Breast epithelium (tissue), 3 donors: ENCODE measurements around the gene ADM.

Experiments
- POLR2A ChIP-seq: fragments of 450-650 bp; IDR thresholded peaks from one replicate; pipeline ENCODE4 v1.6.1; 2016; ENCODE audit warnings: antibody characterized with exemption, mild to moderate bottlenecking, moderate library complexity
- POLR2AphosphoS5 ChIP-seq, 3 donors: sonication (generic); formaldehyde crosslinking; IDR thresholded peaks; one replicate each; pipeline ENCODE4 v1.6.1; 2017; ENCODE audit warnings: antibody characterized with exemption in 3 of 3
- TF ChIP-seq, protein P1 (sequence below), 3 donors: fragments of 450-650 bp; IDR thresholded peaks; one replicate each; pipeline ENCODE4 v1.5.1; 2016 to 2017; ENCODE audit warnings: antibody characterized with exemption in 3 of 3, mild to moderate bottlenecking in 3 of 3, moderate library complexity in 3 of 3

GRCh38 chr11:10307400-10308200 lies 2.7 kb downstream of the ADM start:
- TF ChIP-seq POLR2A (no peak), POLR2AphosphoS5 (IDR thresholded peaks at IDR 0.05) (peak; percentile 47 to 80 (median 54))
- TF ChIP-seq, protein P1, sequence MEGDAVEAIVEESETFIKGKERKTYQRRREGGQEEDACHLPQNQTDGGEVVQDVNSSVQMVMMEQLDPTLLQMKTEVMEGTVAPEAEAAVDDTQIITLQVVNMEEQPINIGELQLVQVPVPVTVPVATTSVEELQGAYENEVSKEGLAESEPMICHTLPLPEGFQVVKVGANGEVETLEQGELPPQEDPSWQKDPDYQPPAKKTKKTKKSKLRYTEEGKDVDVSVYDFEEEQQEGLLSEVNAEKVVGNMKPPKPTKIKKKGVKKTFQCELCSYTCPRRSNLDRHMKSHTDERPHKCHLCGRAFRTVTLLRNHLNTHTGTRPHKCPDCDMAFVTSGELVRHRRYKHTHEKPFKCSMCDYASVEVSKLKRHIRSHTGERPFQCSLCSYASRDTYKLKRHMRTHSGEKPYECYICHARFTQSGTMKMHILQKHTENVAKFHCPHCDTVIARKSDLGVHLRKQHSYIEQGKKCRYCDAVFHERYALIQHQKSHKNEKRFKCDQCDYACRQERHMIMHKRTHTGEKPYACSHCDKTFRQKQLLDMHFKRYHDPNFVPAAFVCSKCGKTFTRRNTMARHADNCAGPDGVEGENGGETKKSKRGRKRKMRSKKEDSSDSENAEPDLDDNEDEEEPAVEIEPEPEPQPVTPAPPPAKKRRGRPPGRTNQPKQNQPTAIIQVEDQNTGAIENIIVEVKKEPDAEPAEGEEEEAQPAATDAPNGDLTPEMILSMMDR (IDR thresholded peaks at IDR 0.05) = peak; percentile 95 to 99 (median 99)
